GM12878 (cell line): Measurements from ENCODE around the gene TMCC3. TPM values are rescaled to one million over a fixed set of nuclear protein-coding genes. Genes with fewer than 3 reads are reported as not detected.

Experiments
- ATAC-seq: fragments of 200-7000 bp; cut with Tn5 transposase; 3 replicates; pipeline ENCODE4 v1.9.1; 2020; ENCODE audit warnings: mild to moderate bottlenecking, moderate library complexity
- BruUV-seq: library from RNA; stranded (reverse); fragments of 400-500 nt; replicated peaks from 2 replicates; lab custom pipeline; 2021; lab: Mats Ljungman, UMichigan
- CTCF ChIA-PET: fragments of 300-600 bp; sonication (Branson Sonifier 250); formaldehyde crosslinking; extraction: SDS; loops from one replicate; lab custom pipeline; 2021; ENCODE audit warnings: inconsistent platforms; lab: Yijun Ruan, JAX
- POLR2A ChIA-PET: fragments of 350-600 bp; formaldehyde crosslinking; extraction: SDS; loops from one replicate; lab custom pipeline; 2021; ENCODE audit warnings: inconsistent platforms; lab: Charles Lee
- RAD21 ChIA-PET: fragments of 300-600 bp; sonication (Branson Sonifier 250); formaldehyde crosslinking; loops from one replicate; lab custom pipeline; 2023; ENCODE audit warnings: antibody characterized with exemption; ENCODE audit not compliant: unreplicated experiment; lab: Charles Lee
- SMC1A ChIA-PET: fragments of 300-600 bp; sonication (Branson Sonifier 250); formaldehyde crosslinking; loops from one replicate; lab custom pipeline; 2023; ENCODE audit not compliant: unreplicated experiment, uncharacterized antibody; lab: Charles Lee
- DNase-seq: peaks from one replicate; pipeline ENCODE4 v3.0.0-alpha.2; 2011; ENCODE audit warnings: low read depth, low spot score
- FAIRE-seq: peaks from 3 replicates; lab custom pipeline; 2011; peaks lifted over from hg19 to GRCh38; lab: Jason Lieb, UNC
- H2AFZ ChIP-seq: 2 replicates; pipeline ENCODE4 v1.6.0; 2011; ENCODE audit warnings: low read depth, low read length, control low read depth; ENCODE audit not compliant: control insufficient read depth
- H3K27ac ChIP-seq: 2 replicates; pipeline ENCODE4 v1.5.1; 2011; ENCODE audit warnings: control low read depth; ENCODE audit not compliant: control insufficient read depth, insufficient read depth
- H3K27me3 ChIP-seq, 2 experiments: replicated peaks in 1 of 2; 2 replicates each; pipeline versions ENCODE4 v1.6.0 to v1.6.1; 2011; ENCODE audit warnings: low read length in 1 of 2; ENCODE audit not compliant: control insufficient read depth in 2 of 2, insufficient read depth in 2 of 2
- H3K36me3 ChIP-seq, 2 experiments: 2 replicates each; pipeline ENCODE4 v1.5.1; 2011; ENCODE audit warnings: low read length in 1 of 2; ENCODE audit not compliant: control insufficient read depth in 2 of 2, insufficient read depth in 2 of 2
- H3K4me1 ChIP-seq: 2 replicates; pipeline ENCODE4 v1.6.1; 2011; ENCODE audit warnings: mild to moderate bottlenecking, low read length, moderate library complexity, mixed read lengths; ENCODE audit not compliant: control insufficient read depth, insufficient read depth
- H3K4me2 ChIP-seq: 2 replicates; pipeline ENCODE4 v1.6.0; 2011; ENCODE audit warnings: control low read depth; ENCODE audit not compliant: control insufficient read depth, insufficient read depth
- H3K4me3 ChIP-seq: fragments of 200-600 bp; sonication (generic); 2 replicates; pipeline ENCODE4 v1.5.1; 2016
- H3K79me2 ChIP-seq: 2 replicates; pipeline ENCODE4 v1.6.0; 2011; ENCODE audit warnings: low read length; ENCODE audit not compliant: control insufficient read depth, insufficient read depth
- H3K9ac ChIP-seq: 2 replicates; pipeline ENCODE4 v1.8.0; 2011; ENCODE audit warnings: low read length, control low read depth, mixed read lengths; ENCODE audit not compliant: control insufficient read depth, insufficient read depth
- H3K9me3 ChIP-seq: replicated peaks from 3 replicates; pipeline ENCODE4 v1.5.1; 2011; ENCODE audit warnings: mild to moderate bottlenecking, low read length; ENCODE audit not compliant: control insufficient read depth, insufficient read depth
- H4K20me1 ChIP-seq: 2 replicates; pipeline ENCODE4 v1.6.0; 2011; ENCODE audit not compliant: control insufficient read depth, insufficient read depth
- ASH2L ChIP-seq: fragments of 300-600, 200-600 bp; sonication (generic); IDR thresholded peaks from 2 replicates; pipeline ENCODE4 v1.6.1; 2017; ENCODE audit warnings: low read depth, mild to moderate bottlenecking, borderline replicate concordance
- CREB1 ChIP-seq: IDR thresholded peaks from 2 replicates; pipeline ENCODE4 v1.6.1; 2012; ENCODE audit warnings: low read depth, mild to moderate bottlenecking, inconsistent platforms
- E2F8 ChIP-seq: fragments of 450-650 bp; IDR thresholded peaks from 2 replicates; pipeline ENCODE4 v1.6.1; 2018; ENCODE audit warnings: mild to moderate bottlenecking, low read depth, moderate library complexity; ENCODE audit not compliant: partially characterized antibody
- ELK1 ChIP-seq: IDR thresholded peaks from 2 replicates; pipeline ENCODE4 v1.6.1; 2012; ENCODE audit warnings: low read depth, low read length, improper control_type of control experiment
- FOS ChIP-seq: IDR thresholded peaks from 3 replicates; pipeline ENCODE4 v1.6.1; 2011; ENCODE audit warnings: borderline replicate concordance; ENCODE audit not compliant: insufficient read length; ENCODE audit errors: extremely low read depth
- HDAC2 ChIP-seq: fragments of 200-600 bp; sonication (generic); IDR thresholded peaks from 2 replicates; pipeline ENCODE4 v1.6.1; 2017
- IKZF1 ChIP-seq: fragments of 450-650 bp; conservative IDR thresholded peaks from 2 replicates; pipeline ENCODE4 v1.6.1; 2017; ENCODE audit warnings: antibody characterized with exemption, mild to moderate bottlenecking
- IRF3 ChIP-seq: fragments of 450-650 bp; IDR thresholded peaks from 2 replicates; pipeline ENCODE4 v1.6.1; 2014; ENCODE audit warnings: mild to moderate bottlenecking
- JUND ChIP-seq: IDR thresholded peaks from 2 replicates; pipeline ENCODE4 v1.6.1; 2012; ENCODE audit warnings: low read depth, mild to moderate bottlenecking, low read length, improper control_type of control experiment, moderate library complexity
- MTA2 ChIP-seq: fragments of 450-650 bp; IDR thresholded peaks from 2 replicates; pipeline ENCODE4 v1.6.1; 2016; ENCODE audit warnings: low read depth, mild to moderate bottlenecking, moderate library complexity
- NR2C2 ChIP-seq: IDR thresholded peaks from 2 replicates; pipeline ENCODE4 v1.6.1; 2011; ENCODE audit warnings: borderline replicate concordance, low read depth; ENCODE audit not compliant: control insufficient read depth, insufficient read length
- POLR2AphosphoS5 ChIP-seq: IDR thresholded peaks from 2 replicates; pipeline ENCODE4 v1.6.1; 2011; ENCODE audit warnings: mild to moderate bottlenecking, low read length, inconsistent platforms
- POU2F2 ChIP-seq: IDR thresholded peaks from 3 replicates; pipeline ENCODE4 v1.6.1; 2011; ENCODE audit warnings: low read depth, mild to moderate bottlenecking, low read length, borderline replicate concordance
- ZNF207 ChIP-seq: fragments of 450-650 bp; IDR thresholded peaks from 2 replicates; pipeline ENCODE4 v1.6.1; 2014; ENCODE audit warnings: antibody characterized with exemption, mild to moderate bottlenecking, borderline replicate concordance
- ZNF217 ChIP-seq: fragments of 450-650 bp; IDR thresholded peaks from 2 replicates; pipeline ENCODE4 v1.6.1; 2017; ENCODE audit warnings: antibody characterized with exemption, mild to moderate bottlenecking
- ZNF592 ChIP-seq: fragments of 450-650 bp; IDR thresholded peaks from 2 replicates; pipeline ENCODE4 v1.6.1; 2017; ENCODE audit warnings: mild to moderate bottlenecking, moderate library complexity
- WGBS: methylation state at CpG from one replicate; pipeline ENCODE4 v1.1.6; 2016; ENCODE audit warnings: low lambda C conversion rate; ENCODE audit not compliant: insufficient replicate concordance, insufficient coverage; ENCODE audit errors: missing lambda C conversion rate; 5-methylcytosine and 5-hydroxymethylcytosine counted together
- in situ Hi-C: fragments of 300-500 bp; cut with MboI; formaldehyde crosslinking; loops from 9 replicates; pipeline ENCODE4 v1.14.3; 2018; ENCODE audit warnings: mixed read lengths
- intact Hi-C: fragments of 100-400 bp; cut with micrococcal nuclease; formaldehyde crosslinking; loops from one replicate; pipeline ENCODE4 v1.14.2; 2022; ENCODE audit not compliant: unreplicated experiment
- polyA plus RNA-seq, 11 experiments: library from polyadenylated mRNA; depleted of rRNA in 4 of 11; unstranded in 6 of 11; stranded (reverse) in 5 of 11; fragments of >200 nt; fragmentation: Nextera tagmentation in 4 of 11; fragmentation: Illumina TruSeq in 1 of 11; extraction: Ambion mirVana in 4 of 11; extraction: Trizol in 1 of 11; gene quantifications; 1 replicate in 1 of 11; 2 replicates in 10 of 11; pipeline versions ENCODE4 v1.2.1 to v1.2.3, GENCODE V29; 2011 to 2016; ENCODE audit warnings: inconsistent platforms in 2 of 11, missing spikeins in 2 of 11, low read depth in 1 of 11
- total RNA-seq, 4 experiments: library from RNA; depleted of rRNA in 3 of 4; stranded (reverse); fragments of >200 nt in 3 of 4; fragmentation: Illumina TruSeq in 1 of 4; extraction: Trizol in 1 of 4; gene quantifications; 2 replicates each; pipeline versions ENCODE4 v1.2.1 to v1.2.3, GENCODE V29; 2013 to 2021

The TMCC3 gene
- total and polyA plus RNA-seq, 10 of the 15 experiments (the other 5 are each of a cell fraction or from before 2014, with no cell fraction given) = 5.8 to 29.8 (median 12.6) TPM

- Histone ChIP-seq H3K4me2 (no peak overlapping the region), H2AFZ (no peak overlapping the region), H3K9ac (no peak overlapping the region), H3K36me3 (no peaks in the 10 kb centered on the region; a peak in 1 of 4 replicates), H3K9me3 (peaks cover 2% of the 10 kb centered on the region; the same call in 2 of the 3 replicates), H4K20me1 (no peaks in the 10 kb centered on the region), H3K27me3 (no peaks in the 10 kb centered on the region), H3K4me1 (no peaks in the 10 kb centered on the region), H3K4me3 (no peak overlapping the region), H3K27ac (no peak overlapping the region), H3K79me2 (no peaks in the 10 kb centered on the region)
- DNase-seq (no peak), FAIRE-seq (no peak), ATAC-seq (no peak)
- no TSS peak for BruUV-seq
- SMC1A ChIA-PET = interaction anchor here (0.6 to 1.4 kb wide), 3 partner anchors 13 to 66 kb away, joined by 3 to 5 read pairs (median 3); no protein-coding TSS in a partner anchor
- intact Hi-C loops = no loop called here
- POLR2A ChIA-PET = no interaction called here
- RAD21 ChIA-PET = no interaction called here
- 94% methylated on average over 4 of the region's 4 CpGs for WGBS
- CTCF ChIA-PET = interaction anchor here (1.4 to 1.6 kb wide), 3 partner anchors 8 to 12 kb away, joined by 4 read pairs; no protein-coding TSS in a partner anchor
- in situ Hi-C loops = no loop called here
- TF ChIP-seq HDAC2 (no peak), JUND (no peak), NR2C2 (no peak), ELK1 (no peak), FOS (no peak), MTA2 (no peak), IKZF1 (no peak), IRF3 (no peak), POLR2AphosphoS5 (no peak), POU2F2 (no peak), CREB1 (no peak), ZNF217 (no peak), ASH2L (no peak), ZNF207 (no peak), E2F8 (no peak), ZNF592 (no peak)
These were observed 22.0 kb downstream of the TMCC3 start for GRCh38 chr12:94628369-94628768.
